HCT116 (cell line): Measurements from ENCODE around the gene PIK3C3. TPM values are rescaled to one million over a fixed set of nuclear protein-coding genes. Genes with fewer than 3 reads are reported as not detected.

Experiments
- ATAC-seq: fragments of 200-7000 bp; cut with Tn5 transposase; 2 replicates; pipeline ENCODE4 v1.9.1; 2020; ENCODE audit warnings: mild to moderate bottlenecking, moderate library complexity
- BruUV-seq: library from RNA; stranded (reverse); fragments of 400-500 nt; replicated peaks from 2 replicates; lab custom pipeline; 2021; lab: Mats Ljungman, UMichigan
- CTCF ChIA-PET: fragments of 300-600 bp; sonication (Branson Sonifier 250); formaldehyde crosslinking; loops from one replicate; lab custom pipeline; 2021; ENCODE audit warnings: antibody characterized with exemption; lab: Charles Lee
- POLR2A ChIA-PET: fragments of 300-600, 350-600 bp; sonication (Branson Sonifier 250); formaldehyde crosslinking; loops from one replicate; lab custom pipeline; 2021; ENCODE audit warnings: antibody characterized with exemption; lab: Charles Lee
- RAD21 ChIA-PET, 2 experiments: fragments of 300-600 bp; sonication (Branson Sonifier 250); formaldehyde crosslinking; loops; one replicate each; lab custom pipeline; 2023; ENCODE audit warnings: low total read pairs in 2 of 2; ENCODE audit not compliant: uncharacterized antibody in 2 of 2, unreplicated experiment in 2 of 2, low non-redundant PET in 1 of 2; lab: Charles Lee
- DNase-seq: peaks from one replicate; pipeline ENCODE4 v3.0.0-alpha.2; 2010; ENCODE audit warnings: low read depth, low spot score
- H2AFZ ChIP-seq: fragments of 200-600 bp; shearing (Covaris generic), sonication (generic); 2 replicates; pipeline ENCODE4 v1.6.1; 2017; ENCODE audit warnings: low read depth, mixed run types, mixed read lengths, antibody characterized with exemption, low read length; ENCODE audit not compliant: poor library complexity, severe bottlenecking
- H3K27ac ChIP-seq: 2 replicates; pipeline ENCODE4 v1.5.1; 2012; ENCODE audit warnings: low read depth, low read length
- H3K27me3 ChIP-seq: fragments of 200-600 bp; sonication (generic); 2 replicates; pipeline ENCODE4 v1.6.1; 2016; ENCODE audit warnings: mixed run types, low read length, mixed read lengths; ENCODE audit not compliant: insufficient read depth
- H3K36me3 ChIP-seq, 2 experiments: fragments of 200-500 bp in 1 of 2; fragments of 200-600 bp in 1 of 2; sonication (Bioruptor generic) in 1 of 2; sonication (generic) in 1 of 2; 2 replicates each; pipeline versions ENCODE4 v1.5.1 to v1.6.1; 2014 to 2016; ENCODE audit warnings: low read length in 2 of 2, inconsistent platforms in 1 of 2, mixed read lengths in 1 of 2, mixed run types in 1 of 2; ENCODE audit not compliant: insufficient read depth in 2 of 2, control insufficient read depth in 1 of 2
- H3K4me1 ChIP-seq, 2 experiments: fragments of 200-600 bp in 1 of 2; sonication (generic) in 1 of 2; 2 replicates each; pipeline versions ENCODE4 v1.5.1 to v1.6.1; 2012 to 2017; ENCODE audit warnings: low read length in 2 of 2, inconsistent platforms in 1 of 2, mild to moderate bottlenecking in 1 of 2, mixed read lengths in 1 of 2, mixed run types in 1 of 2, moderate library complexity in 1 of 2; ENCODE audit not compliant: insufficient read depth in 2 of 2, control insufficient read depth in 1 of 2
- H3K4me2 ChIP-seq: fragments of 200-600 bp; sonication (generic); 2 replicates; pipeline ENCODE4 v1.6.1; 2017; ENCODE audit warnings: mixed run types, low read length, mixed read lengths
- H3K4me3 ChIP-seq, 2 experiments: fragments of 200-600 bp in 1 of 2; sonication (generic) in 1 of 2; replicated peaks in 1 of 2; 2 replicates each; pipeline ENCODE4 v1.5.1; 2011 to 2016; ENCODE audit warnings: low read length in 2 of 2, control low read depth in 1 of 2, low read depth in 1 of 2, mild to moderate bottlenecking in 1 of 2, mixed read lengths in 1 of 2, mixed run types in 1 of 2
- H3K79me2 ChIP-seq: fragments of 200-600 bp; sonication (generic); 2 replicates; pipeline ENCODE4 v1.6.1; 2017; ENCODE audit warnings: mild to moderate bottlenecking, mixed run types, low read length, moderate library complexity, mixed read lengths; ENCODE audit not compliant: insufficient read depth
- H3K9ac ChIP-seq: fragments of 200-600 bp; sonication (generic); 2 replicates; pipeline ENCODE4 v1.6.1; 2016; ENCODE audit warnings: low read length, mixed read lengths
- H3K9me2 ChIP-seq: fragments of 200-600 bp; sonication (generic), shearing (Covaris generic); 2 replicates; pipeline ENCODE4 v1.6.1; 2017; ENCODE audit warnings: mixed run types, mild to moderate bottlenecking, moderate library complexity; ENCODE audit not compliant: insufficient read depth
- H3K9me3 ChIP-seq, 2 experiments: fragments of 200-500 bp in 1 of 2; fragments of 200-600 bp in 1 of 2; sonication (Bioruptor generic) in 1 of 2; sonication (generic) in 1 of 2; 2 replicates each; pipeline ENCODE4 v1.6.1; 2014 to 2017; ENCODE audit warnings: low read length in 2 of 2, mixed read lengths in 2 of 2, inconsistent platforms in 1 of 2, low read depth in 1 of 2, mild to moderate bottlenecking in 1 of 2, mixed run types in 1 of 2, moderate library complexity in 1 of 2; ENCODE audit not compliant: control insufficient read depth in 1 of 2, insufficient read depth in 1 of 2
- H4K20me1 ChIP-seq: fragments of 200-600 bp; sonication (generic), shearing (Covaris generic); 2 replicates; pipeline ENCODE4 v1.6.1; 2017; ENCODE audit warnings: mixed run types, mild to moderate bottlenecking, moderate library complexity; ENCODE audit not compliant: insufficient read depth
- ATF3 ChIP-seq: IDR thresholded peaks from 2 replicates; pipeline ENCODE4 v1.6.1; 2012
- EGR1 ChIP-seq: IDR thresholded peaks from 2 replicates; pipeline ENCODE4 v1.6.1; 2012; ENCODE audit warnings: low read depth
- ELF1 ChIP-seq: IDR thresholded peaks from 2 replicates; pipeline ENCODE4 v1.6.1; 2012; ENCODE audit warnings: low read depth, borderline replicate concordance
- EZH2phosphoT487 ChIP-seq: fragments of 200-600 bp; IDR thresholded peaks from 2 replicates; pipeline ENCODE4 v1.6.1; 2018; ENCODE audit warnings: antibody characterized with exemption, borderline replicate concordance
- JUND ChIP-seq: IDR thresholded peaks from 2 replicates; pipeline ENCODE4 v1.6.1; 2012
- MAX ChIP-seq: IDR thresholded peaks from 2 replicates; pipeline ENCODE4 v1.6.1; 2012
- POLR2A ChIP-seq: IDR thresholded peaks from 2 replicates; pipeline ENCODE4 v1.7.0; 2011; ENCODE audit warnings: borderline replicate concordance; ENCODE audit not compliant: insufficient read depth, insufficient read length; ENCODE audit errors: extremely low read depth
- POLR2AphosphoS5 ChIP-seq: IDR thresholded peaks from 2 replicates; pipeline ENCODE4 v1.6.1; 2011; ENCODE audit warnings: mild to moderate bottlenecking, low read depth, low read length, moderate library complexity
- SP1 ChIP-seq: IDR thresholded peaks from 2 replicates; pipeline ENCODE4 v1.6.1; 2012; ENCODE audit warnings: low read depth
- ZBTB33 ChIP-seq: IDR thresholded peaks from 2 replicates; pipeline ENCODE4 v1.6.1; 2011; ENCODE audit warnings: mild to moderate bottlenecking, low read length, moderate library complexity; ENCODE audit not compliant: insufficient replicate concordance; ENCODE audit errors: extremely low read depth
- ZFX ChIP-seq: fragments of 450-650 bp; IDR thresholded peaks from 2 replicates; pipeline ENCODE4 v1.6.1; 2017
- ZNF274 ChIP-seq: fragments of 200-500 bp; sonication (Bioruptor generic); IDR thresholded peaks from 2 replicates; pipeline ENCODE4 v1.6.1; 2014; ENCODE audit warnings: mild to moderate bottlenecking, low read depth, low read length, inconsistent platforms
- intact Hi-C: fragments of 100-400 bp; cut with micrococcal nuclease; formaldehyde crosslinking; loops from 2 replicates; pipeline ENCODE4 v1.10.0; 2022
- total RNA-seq: library from RNA; stranded (reverse); gene quantifications from one replicate; pipeline ENCODE4 v1.2.1, GENCODE V29; 2021; ENCODE audit not compliant: unreplicated experiment

The PIK3C3 gene
- total RNA-seq, 1 experiment from 2014 or later = 40.4 TPM

GRCh38 chr18:41985914-41986313 is 30.9 kb downstream of the PIK3C3 start:
- H3K9me2 ChIP-seq = no peaks in the 10 kb centered on the region
- CTCF ChIA-PET = interaction anchor here (1.0 kb wide), 1 partner anchor 42 kb away, joined by 3 read pairs; no protein-coding TSS in a partner anchor
- no peaks in the 10 kb centered on the region for H3K27me3 ChIP-seq
- no peaks in the 10 kb centered on the region for H3K36me3 ChIP-seq
- no TSS peak for BruUV-seq
- no peak for TF ChIP-seq ELF1
- no peak for TF ChIP-seq JUND
- TF ChIP-seq SP1 = no peak
- TF ChIP-seq POLR2AphosphoS5 = no peak
- ATAC-seq (no peak), DNase-seq (no peak)
- H3K79me2 ChIP-seq = no peaks in the 10 kb centered on the region
- H2AFZ ChIP-seq = no peak overlapping the region
- no peaks in the 10 kb centered on the region for H3K4me1 ChIP-seq
- intact Hi-C loops = no loop called here
- H3K9me3 ChIP-seq = no peaks in the 10 kb centered on the region
- POLR2A ChIA-PET = no interaction called here
- H3K4me3 ChIP-seq = no peak overlapping the region
- no peak overlapping the region for H3K4me2 ChIP-seq
- no peak overlapping the region for H3K9ac ChIP-seq
- no peaks in the 10 kb centered on the region for H4K20me1 ChIP-seq
- H3K27ac ChIP-seq = no peak overlapping the region
- RAD21 ChIA-PET = no interaction called here

GRCh38 chr18:41989508-41989907 is 34.5 kb downstream of the PIK3C3 start:
- no peaks in the 10 kb centered on the region for H4K20me1 ChIP-seq
- intact Hi-C loops = no loop called here
- H3K9me3 ChIP-seq = no peaks in the 10 kb centered on the region
- no peak for DNase-seq
- ChIA-PET CTCF (no interaction called here), POLR2A (no interaction called here), RAD21 (no interaction called here)
- H3K4me3 ChIP-seq = no peak overlapping the region
- H3K27ac ChIP-seq = no peak overlapping the region
- H2AFZ ChIP-seq = no peak overlapping the region
- H3K9ac ChIP-seq = no peak overlapping the region
- H3K36me3 ChIP-seq = no peaks in the 10 kb centered on the region; a peak in 1 of 4 replicates
- no TSS peak for BruUV-seq
- H3K4me2 ChIP-seq = no peak overlapping the region
- no peaks in the 10 kb centered on the region for H3K4me1 ChIP-seq
- H3K27me3 ChIP-seq = no peaks in the 10 kb centered on the region
- ATAC-seq = no peak
- no peaks in the 10 kb centered on the region for H3K79me2 ChIP-seq
- H3K9me2 ChIP-seq = no peaks in the 10 kb centered on the region
- no peak for TF ChIP-seq ZFX
- no peak for TF ChIP-seq ZBTB33
- TF ChIP-seq MAX = no peak
- no peak for TF ChIP-seq EGR1
- no peak for TF ChIP-seq POLR2A
- no peak for TF ChIP-seq EZH2phosphoT487
- TF ChIP-seq ZNF274 = no peak
- TF ChIP-seq ATF3 = no peak
